Measurements from ENCODE around the gene CYP2R1. TPM values are rescaled to one million over a fixed set of nuclear protein-coding genes. Genes with fewer than 3 reads are reported as not detected.
"Not testable (repeated sequence)": the region's sequence is repeated elsewhere in the genome, so short reads cannot be mapped to it uniquely, and the experiment has no call there.

Gene CYP2R1
- total RNA-seq, 2 donors from 2014 or later, result 30.2 to 30.4 TPM

- not testable (repeated sequence) for ATAC-seq (replicated peaks in 1 of 2); DNase-seq
- peaks cover 16 to 33% of the 10 kb centered on the region in 2 donors for H3K36me3 Mint-ChIP-seq (ENCODE audit: insufficient read depth in 2 of 2)
These were observed 8.3 kb downstream of the CYP2R1 start for GRCh38 chr11:14883683-14884082.

DNA sequence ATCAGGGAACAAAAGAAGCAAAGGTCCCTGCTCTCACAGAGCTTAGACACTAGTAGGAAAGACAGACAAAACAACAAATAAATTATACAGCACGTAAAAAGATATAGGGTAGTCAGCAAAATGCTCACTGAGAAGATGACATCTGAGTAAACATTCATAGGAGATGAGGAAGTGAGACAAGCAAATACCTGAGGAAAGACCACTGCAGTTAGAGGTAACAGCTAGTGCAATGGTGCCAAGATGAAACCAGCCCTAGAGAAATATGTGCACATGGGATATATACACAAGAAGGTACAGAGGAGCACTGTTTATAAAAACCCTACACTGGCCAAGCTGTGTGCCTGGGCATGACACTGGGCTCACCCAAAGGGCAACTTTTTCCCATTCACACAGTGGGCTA lies 9.8 kb downstream of the CYP2R1 start:
- DNase-seq (no peak), ATAC-seq (replicated peaks in 1 of 2) (no peak)
- Mint-ChIP-seq H3K4me1 (ENCODE audit: low read depth) (peaks cover 18% of the 10 kb centered on the region), H3K27me3 (ENCODE audit: low read depth) (no peaks in the 10 kb centered on the region), H3K4me3 (no peak overlapping the region), H3K27ac (peak overlapping the region; percentile 47), H3K9me3 (peaks cover 4 to 5% of the 10 kb centered on the region in 2 donors), H3K36me3 (ENCODE audit: insufficient read depth in 2 of 2) (peaks cover 17 to 38% of the 10 kb centered on the region in 2 donors)

More at GRCh38 chr11:14883683-14884082, 8.3 kb downstream of the CYP2R1 start:
- H3K4me3 Mint-ChIP-seq; H3K27me3 Mint-ChIP-seq (ENCODE audit: low read depth); H3K27ac Mint-ChIP-seq; H3K9me3 Mint-ChIP-seq: not testable (repeated sequence)
- H3K4me1 Mint-ChIP-seq (ENCODE audit: low read depth), result peaks cover 33% of the 10 kb centered on the region

- Mint-ChIP-seq H3K27me3 (ENCODE audit: low read depth) (no peaks in the 10 kb centered on the region), H3K4me3 (no peak overlapping the region), H3K36me3 (ENCODE audit: insufficient read depth in 2 of 2) (peaks cover 17 to 40% of the 10 kb centered on the region in 2 donors), H3K9me3 (peaks cover 4 to 5% of the 10 kb centered on the region in 2 donors), H3K27ac (peak overlapping the region; percentile 47), H3K4me1 (ENCODE audit: low read depth) (peaks cover 13% of the 10 kb centered on the region)
- no peak for ATAC-seq (replicated peaks in 1 of 2)
- DNase-seq, result no peak
These were observed 10.3 kb downstream of the CYP2R1 start for GRCh38 chr11:14881576-14882193.

- no peaks in the 10 kb centered on the region for H3K27me3 Mint-ChIP-seq (ENCODE audit: low read depth)
- H3K4me1 Mint-ChIP-seq (ENCODE audit: low read depth), result peaks cover 11% of the 10 kb centered on the region
- H3K9me3 Mint-ChIP-seq, result peaks cover 0 to 2% of the 10 kb centered on the region in 2 donors
- H3K27ac Mint-ChIP-seq, result no peak overlapping the region
- no peak for ATAC-seq (replicated peaks in 1 of 2)
- peaks cover 18 to 26% of the 10 kb centered on the region in 2 donors for H3K36me3 Mint-ChIP-seq (ENCODE audit: insufficient read depth in 2 of 2)
- no peak for DNase-seq
- no peak overlapping the region for H3K4me3 Mint-ChIP-seq
These were observed 16.9 kb downstream of the CYP2R1 start for GRCh38 chr11:14875163-14875562.

- peaks cover 18 to 26% of the 10 kb centered on the region in 2 donors for H3K36me3 Mint-ChIP-seq (ENCODE audit: insufficient read depth in 2 of 2)
- no peak overlapping the region for H3K4me3 Mint-ChIP-seq
- ATAC-seq (replicated peaks in 1 of 2) (no peak), DNase-seq (no peak)
- H3K9me3 Mint-ChIP-seq, result peaks cover 0 to 2% of the 10 kb centered on the region in 2 donors
- H3K27me3 Mint-ChIP-seq (ENCODE audit: low read depth), result no peaks in the 10 kb centered on the region
- H3K4me1 Mint-ChIP-seq (ENCODE audit: low read depth), result peaks cover 11% of the 10 kb centered on the region
- H3K27ac Mint-ChIP-seq, result peak overlapping the region; percentile 33
These were observed 18.4 kb downstream of the CYP2R1 start for GRCh38 chr11:14873632-14874031.

DNA sequence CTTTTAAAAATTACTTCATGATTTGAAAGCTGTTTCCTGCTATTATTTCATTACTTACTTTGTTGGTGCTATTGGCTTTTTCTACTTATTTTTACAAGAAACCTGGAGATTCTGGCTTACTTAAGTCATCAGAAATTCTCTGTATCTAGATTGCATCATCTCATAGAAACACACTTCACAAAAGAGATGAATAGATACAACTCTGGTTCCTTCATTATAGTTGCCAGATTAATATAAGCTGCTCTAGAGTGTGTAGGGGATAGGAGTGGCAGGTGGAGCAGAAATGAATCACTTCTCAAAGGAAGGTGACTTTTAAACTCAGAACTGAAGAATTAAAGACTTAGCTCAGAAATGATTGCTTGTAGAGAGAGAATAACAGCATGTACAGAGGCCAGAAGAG lies 20.0 kb downstream of the CYP2R1 start:
- Mint-ChIP-seq H3K4me3 (peak overlapping the region in 1 of 2 donors; percentile 4), H3K9me3 (peaks cover 0 to 2% of the 10 kb centered on the region in 2 donors), H3K27ac (peak overlapping the region; percentile 84), H3K4me1 (ENCODE audit: low read depth) (peaks cover 17% of the 10 kb centered on the region), H3K27me3 (ENCODE audit: low read depth) (no peaks in the 10 kb centered on the region), H3K36me3 (ENCODE audit: insufficient read depth in 2 of 2) (peaks cover 19 to 21% of the 10 kb centered on the region in 2 donors)
- peak; percentile 62 to 78 for ATAC-seq (replicated peaks in 1 of 2)
- no peak for DNase-seq

- not testable (repeated sequence) for ATAC-seq (replicated peaks in 1 of 2); DNase-seq; H3K4me3 Mint-ChIP-seq; H3K27ac Mint-ChIP-seq; H3K27me3 Mint-ChIP-seq (ENCODE audit: low read depth)
- peaks cover 15 to 17% of the 10 kb centered on the region in 2 donors for H3K9me3 Mint-ChIP-seq
- peaks cover 25% of the 10 kb centered on the region for H3K4me1 Mint-ChIP-seq (ENCODE audit: low read depth)
- peaks cover 30 to 36% of the 10 kb centered on the region in 2 donors for H3K36me3 Mint-ChIP-seq (ENCODE audit: insufficient read depth in 2 of 2)
These were observed 28.3 kb downstream of the CYP2R1 start for GRCh38 chr11:14863775-14864174.

DNA sequence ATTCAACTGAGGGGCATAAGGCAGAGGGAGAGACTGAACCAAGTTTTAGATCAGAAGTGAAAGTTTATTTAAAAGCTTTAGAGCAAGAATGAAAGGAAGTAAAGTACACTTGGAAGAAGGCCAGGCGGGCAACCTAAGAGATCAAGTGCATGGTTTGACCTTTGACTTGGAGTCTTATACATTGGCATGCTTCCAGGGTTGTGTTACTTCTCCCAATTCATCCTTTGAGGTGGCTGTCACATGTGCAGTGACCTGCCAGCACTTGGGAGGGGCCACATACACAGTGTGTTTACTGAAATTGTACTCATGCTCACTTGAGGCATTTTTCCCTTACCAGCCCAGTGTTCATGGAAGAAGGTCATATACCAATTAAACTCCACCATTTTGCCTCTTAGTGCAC lies 30.4 kb downstream of the CYP2R1 start:
- Mint-ChIP-seq H3K27ac (peak overlapping the region; percentile 60), H3K36me3 (ENCODE audit: insufficient read depth in 2 of 2) (peaks cover 26 to 39% of the 10 kb centered on the region in 2 donors), H3K4me1 (ENCODE audit: low read depth) (peaks cover 29% of the 10 kb centered on the region)

DNA sequence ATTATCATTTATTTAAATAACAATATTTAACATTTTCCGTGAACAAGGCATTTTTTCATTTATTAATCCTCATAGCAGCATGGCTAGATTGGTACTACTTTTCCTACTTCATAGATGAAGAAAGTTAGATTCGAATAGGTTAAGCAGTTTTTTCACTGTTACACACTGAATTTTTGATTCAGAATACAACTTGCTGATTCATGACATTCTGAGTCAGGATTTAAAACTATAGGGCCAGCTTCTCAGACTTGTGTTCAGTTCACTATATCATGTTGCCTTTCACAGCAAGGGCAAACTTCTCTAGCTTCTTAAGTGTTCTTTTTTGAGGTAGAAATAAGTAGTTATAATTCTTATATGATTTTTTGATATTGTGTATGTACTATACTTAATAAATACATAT lies 31.5 kb downstream of the CYP2R1 start:
- peaks cover 16 to 19% of the 10 kb centered on the region in 2 donors for H3K9me3 Mint-ChIP-seq

More for the DNA sequence above, 30.4 kb downstream of the CYP2R1 start:
- Mint-ChIP-seq H3K27me3 (ENCODE audit: low read depth) (no peaks in the 10 kb centered on the region), H3K4me3 (no peak overlapping the region), H3K9me3 (peaks cover 15 to 17% of the 10 kb centered on the region in 2 donors)
- DNase-seq (no peak), ATAC-seq (replicated peaks in 1 of 2) (no peak)

GRCh38 chr11:14858404-14858803 lies 33.6 kb downstream of the CYP2R1 start:
- Mint-ChIP-seq H3K4me1 (ENCODE audit: low read depth) (peaks cover 21% of the 10 kb centered on the region), H3K27ac (no peak overlapping the region), H3K9me3 (peaks cover 9 to 11% of the 10 kb centered on the region in 2 donors), H3K27me3 (ENCODE audit: low read depth) (no peaks in the 10 kb centered on the region), H3K4me3 (no peak overlapping the region), H3K36me3 (ENCODE audit: insufficient read depth in 2 of 2) (peaks cover 25 to 50% of the 10 kb centered on the region in 2 donors)
- DNase-seq (no peak), ATAC-seq (replicated peaks in 1 of 2) (peak in 1 of 2 donors; percentile 51)

More for the DNA sequence above, 31.5 kb downstream of the CYP2R1 start:
- Mint-ChIP-seq H3K4me3 (no peak overlapping the region), H3K36me3 (ENCODE audit: insufficient read depth in 2 of 2) (peaks cover 32 to 49% of the 10 kb centered on the region in 2 donors), H3K4me1 (ENCODE audit: low read depth) (peaks cover 23% of the 10 kb centered on the region), H3K27ac (no peak overlapping the region), H3K27me3 (ENCODE audit: low read depth) (no peaks in the 10 kb centered on the region)
- DNase-seq (no peak), ATAC-seq (replicated peaks in 1 of 2) (no peak)

GRCh38 chr11:14857621-14858020 lies 34.4 kb downstream of the CYP2R1 start:
- no peak for ATAC-seq (replicated peaks in 1 of 2)
- peaks cover 28% of the 10 kb centered on the region for H3K4me1 Mint-ChIP-seq (ENCODE audit: low read depth)

DNA sequence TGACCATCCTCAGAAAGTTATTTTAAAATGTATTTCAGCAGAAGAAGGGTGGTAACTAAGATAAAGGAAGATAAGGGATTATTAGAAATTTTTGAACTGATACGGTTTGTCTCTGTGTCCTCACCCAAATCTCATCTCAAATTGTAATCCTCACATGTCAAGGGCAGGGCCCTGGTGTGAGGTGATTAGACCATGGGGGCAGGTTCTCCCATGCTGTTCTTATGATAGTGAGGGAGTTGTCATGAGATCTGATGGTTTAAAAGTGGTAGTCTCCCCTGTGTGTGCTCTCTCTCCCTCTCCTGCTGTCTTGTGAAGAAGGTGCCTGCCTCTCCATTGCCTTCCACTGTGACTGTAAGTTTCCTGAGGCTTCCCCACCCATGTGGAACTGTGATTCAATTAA lies 36.1 kb downstream of the CYP2R1 start:
- no peaks in the 10 kb centered on the region for H3K27me3 Mint-ChIP-seq (ENCODE audit: low read depth)
- peaks cover 3 to 6% of the 10 kb centered on the region in 2 donors for H3K9me3 Mint-ChIP-seq
- peaks cover 42% of the 10 kb centered on the region for H3K4me1 Mint-ChIP-seq (ENCODE audit: low read depth)
- H3K27ac Mint-ChIP-seq, result peak overlapping the region; percentile 95
- ATAC-seq (replicated peaks in 1 of 2) (no peak), DNase-seq (no peak)
- no peak overlapping the region for H3K4me3 Mint-ChIP-seq
- peaks cover 18 to 53% of the 10 kb centered on the region in 2 donors for H3K36me3 Mint-ChIP-seq (ENCODE audit: insufficient read depth in 2 of 2)

More at GRCh38 chr11:14857621-14858020, 34.4 kb downstream of the CYP2R1 start:
- Mint-ChIP-seq H3K9me3 (peaks cover 3 to 6% of the 10 kb centered on the region in 2 donors), H3K4me3 (no peak overlapping the region), H3K27ac (peak overlapping the region; percentile 12), H3K36me3 (ENCODE audit: insufficient read depth in 2 of 2) (peaks cover 22 to 53% of the 10 kb centered on the region in 2 donors), H3K27me3 (ENCODE audit: low read depth) (no peaks in the 10 kb centered on the region)
- no peak for DNase-seq

DNA sequence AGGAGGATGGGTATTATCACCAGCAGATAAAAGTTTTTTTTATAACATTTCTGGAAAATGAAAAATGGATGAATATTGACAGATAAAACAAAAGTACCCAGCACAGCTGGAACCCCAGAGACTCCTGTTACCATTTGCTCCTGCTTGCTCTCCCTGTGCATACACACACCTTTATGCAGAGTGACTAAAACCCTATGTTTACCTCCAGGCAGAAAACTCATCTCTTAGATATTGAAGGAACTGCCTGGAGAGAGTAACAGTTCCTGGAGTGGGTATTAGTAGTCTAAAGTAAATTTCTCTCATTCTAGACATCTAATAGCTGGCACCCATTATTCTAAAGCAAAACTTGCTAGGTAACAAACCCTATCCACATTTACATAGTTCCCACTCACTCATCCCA lies 38.0 kb downstream of the CYP2R1 start:
- H3K4me1 Mint-ChIP-seq (ENCODE audit: low read depth), result peaks cover 44% of the 10 kb centered on the region
- H3K27me3 Mint-ChIP-seq (ENCODE audit: low read depth), result no peaks in the 10 kb centered on the region
- no peak overlapping the region for H3K4me3 Mint-ChIP-seq
- H3K36me3 Mint-ChIP-seq (ENCODE audit: insufficient read depth in 2 of 2), result peaks cover 18 to 53% of the 10 kb centered on the region in 2 donors
- H3K9me3 Mint-ChIP-seq, result peaks cover 3 to 6% of the 10 kb centered on the region in 2 donors
- H3K27ac Mint-ChIP-seq, result peak overlapping the region; percentile 92
- DNase-seq, result no peak
- no peak for ATAC-seq (replicated peaks in 1 of 2)

All from activated T-cell treated with anti-CD3 and anti-CD28 coated beads, Interleukin-2, amount 50 U/mL, for 72 hours (primary cell).